RWPE2 (cell line): ENCODE data around the gene PTPRB.

Experiments
- ATAC-seq: fragments of 200-7000 bp; cut with Tn5 transposase; 3 replicates; pipeline ENCODE4 v1.9.1; 2021; ENCODE audit warnings: low read depth
- DNase-seq: peaks from one replicate; pipeline ENCODE4 v3.0.0-alpha.2; 2020; ENCODE audit warnings: low spot score
- H3K27ac ChIP-seq: fragments of 450-650 bp; 2 replicates; pipeline ENCODE4 v1.5.1; 2017; ENCODE audit warnings: mild to moderate bottlenecking; ENCODE audit not compliant: poor library complexity, severe bottlenecking
- H3K27me3 ChIP-seq: fragments of 250-450 bp; sonication (Bioruptor Pico); 2 replicates; pipeline ENCODE4 v1.5.1; 2021; ENCODE audit warnings: mild to moderate bottlenecking, moderate library complexity; ENCODE audit not compliant: insufficient read depth, poor library complexity, severe bottlenecking
- H3K36me3 ChIP-seq: fragments of 250-450 bp; sonication (Bioruptor Pico); 2 replicates; pipeline ENCODE4 v1.5.1; 2020; ENCODE audit warnings: low read depth, mild to moderate bottlenecking, moderate library complexity
- H3K4me1 ChIP-seq: fragments of 250-450 bp; sonication (Bioruptor Pico); 2 replicates; pipeline ENCODE4 v1.5.1; 2021; ENCODE audit warnings: mild to moderate bottlenecking, moderate library complexity; ENCODE audit not compliant: insufficient read depth, poor library complexity, severe bottlenecking
- H3K4me3 ChIP-seq: fragments of 250-450 bp; sonication (Bioruptor Pico); 2 replicates; pipeline ENCODE4 v1.5.1; 2021; ENCODE audit warnings: mild to moderate bottlenecking, moderate library complexity; ENCODE audit not compliant: severe bottlenecking
- H3K9me3 ChIP-seq: fragments of 250-450 bp; sonication (Bioruptor Pico); 2 replicates; pipeline ENCODE4 v1.5.1; 2021; ENCODE audit warnings: mild to moderate bottlenecking, moderate library complexity; ENCODE audit not compliant: severe bottlenecking
- CTCF ChIP-seq: fragments of 450-650 bp; IDR thresholded peaks from one replicate; pipeline ENCODE4 v1.5.1; 2017; ENCODE audit warnings: mild to moderate bottlenecking, moderate library complexity; ENCODE audit not compliant: poor library complexity, severe bottlenecking

Gene PTPRB

GRCh38 chr12:70487440-70487839, 149.8 kb downstream of the PTPRB start:
- Histone ChIP-seq H3K27me3 (no peaks in the 10 kb centered on the region), H3K4me1 (no peaks in the 10 kb centered on the region), H3K4me3 (no peak overlapping the region), H3K9me3 (no peaks in the 10 kb centered on the region), H3K36me3 (no peaks in the 10 kb centered on the region), H3K27ac (no peak overlapping the region)
- TF ChIP-seq CTCF, result no peak
- DNase-seq (no peak), ATAC-seq (no peak)

GRCh38 chr12:70486588-70486987, 150.6 kb downstream of the PTPRB start:
- no peaks in the 10 kb centered on the region for H3K9me3 ChIP-seq
- DNase-seq (no peak), ATAC-seq (no peak)
- H3K27me3 ChIP-seq, result no peaks in the 10 kb centered on the region
- no peak overlapping the region for H3K4me3 ChIP-seq
- H3K4me1 ChIP-seq, result no peaks in the 10 kb centered on the region
- no peaks in the 10 kb centered on the region for H3K36me3 ChIP-seq
- TF ChIP-seq CTCF, result no peak
- H3K27ac ChIP-seq, result no peak overlapping the region

GRCh38 chr12:70485704-70486103, 151.5 kb downstream of the PTPRB start:
- no peaks in the 10 kb centered on the region for H3K9me3 ChIP-seq
- no peaks in the 10 kb centered on the region for H3K36me3 ChIP-seq
- H3K4me3 ChIP-seq, result no peak overlapping the region
- H3K27ac ChIP-seq, result no peak overlapping the region
- ATAC-seq, result no peak
- no peak for TF ChIP-seq CTCF
- DNase-seq, result no peak
- no peaks in the 10 kb centered on the region for H3K27me3 ChIP-seq
- no peaks in the 10 kb centered on the region for H3K4me1 ChIP-seq

GRCh38 chr12:70484464-70484863, 152.8 kb downstream of the PTPRB start:
- H3K36me3 ChIP-seq, result no peaks in the 10 kb centered on the region
- TF ChIP-seq CTCF, result no peak
- H3K27me3 ChIP-seq, result no peaks in the 10 kb centered on the region
- H3K4me1 ChIP-seq, result no peaks in the 10 kb centered on the region
- no peak overlapping the region for H3K4me3 ChIP-seq
- DNase-seq (no peak), ATAC-seq (no peak)
- H3K9me3 ChIP-seq, result no peaks in the 10 kb centered on the region
- H3K27ac ChIP-seq, result no peak overlapping the region

GRCh38 chr12:70482764-70483163, 154.5 kb downstream of the PTPRB start:
- DNase-seq, result no peak
- H3K36me3 ChIP-seq, result no peaks in the 10 kb centered on the region
- ATAC-seq, result no peak
- H3K4me1 ChIP-seq, result no peaks in the 10 kb centered on the region
- no peaks in the 10 kb centered on the region for H3K9me3 ChIP-seq
- no peak for TF ChIP-seq CTCF
- H3K4me3 ChIP-seq, result no peak overlapping the region
- H3K27me3 ChIP-seq, result no peaks in the 10 kb centered on the region
- H3K27ac ChIP-seq, result no peak overlapping the region
